NCI-H2107 treated with DMSO at 0.1 percent for 48 hours (cell line): Measurements from ENCODE around the gene CORO1C.
A peak's percentile ranks its signal among the peaks of the same experiment; 100 is the strongest.

Experiments
- DNase-seq: peaks from one replicate; lab custom pipeline; 2025; ENCODE audit not compliant: unreplicated experiment; lab: John Stamatoyannopoulos, UW

The CORO1C gene

DNA sequence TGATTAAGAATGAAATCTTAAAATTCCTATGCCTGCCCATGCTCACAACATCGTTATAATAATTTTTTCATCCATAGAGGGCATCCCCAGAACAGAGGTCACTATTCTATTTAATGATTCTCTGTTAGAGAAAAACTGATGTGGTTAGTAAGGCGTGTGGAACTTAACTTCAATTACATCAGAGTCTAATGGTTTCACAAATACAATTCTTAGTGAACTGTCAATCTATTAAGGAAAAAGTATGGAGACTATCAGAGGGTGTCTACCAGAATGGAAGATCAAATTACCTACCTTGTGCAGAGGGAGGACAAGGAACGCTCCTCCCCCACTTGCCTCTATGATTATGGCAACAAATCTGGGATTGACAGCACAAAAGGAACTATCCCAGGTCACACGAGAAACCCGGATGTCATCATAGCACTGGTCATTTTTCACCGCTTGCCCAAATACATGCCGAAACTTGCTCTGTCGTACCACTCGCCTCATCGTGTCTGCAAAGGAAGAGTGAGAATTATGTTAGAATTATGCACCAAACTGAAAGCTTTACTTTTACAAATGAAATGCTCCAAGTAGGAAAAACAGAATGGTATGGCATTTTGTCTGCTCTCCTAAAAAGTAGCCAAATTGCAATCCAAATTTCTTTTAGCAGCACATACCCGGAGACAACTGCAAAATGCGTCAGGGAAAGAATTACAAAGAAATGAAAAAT lies 30.3 kb downstream of the CORO1C start:
- DNase-seq: peak; percentile 68

- no peak for DNase-seq
These were observed 31.3 kb downstream of the CORO1C start for GRCh38 chr12:108699955-108700563.

DNA sequence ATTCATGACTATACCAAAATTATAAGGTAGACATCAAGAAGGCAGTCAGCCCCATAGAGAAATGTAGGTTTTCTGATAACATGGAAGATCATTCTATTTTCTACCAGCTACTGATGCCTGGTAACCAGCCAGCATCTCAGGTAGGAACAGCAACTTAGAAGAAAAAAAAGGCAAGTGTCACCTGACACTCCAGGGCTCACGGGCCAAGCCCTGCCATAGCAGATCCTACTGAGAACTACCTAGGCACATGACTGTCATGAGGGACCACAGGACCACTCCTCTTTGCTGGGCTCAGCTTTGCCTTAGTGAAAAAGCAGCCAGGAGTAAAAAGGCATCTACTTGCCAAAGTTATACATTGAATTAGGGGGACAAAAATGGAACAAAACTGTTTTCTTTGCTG lies 33.4 kb downstream of the CORO1C start:
- peak; percentile 50 for DNase-seq

GRCh38 chr12:108696996-108697290 lies 34.4 kb downstream of the CORO1C start:
- no peak for DNase-seq

- DNase-seq: peak; percentile 96
These were observed 35.0 kb downstream of the CORO1C start for GRCh38 chr12:108696111-108696995.

- DNase-seq: no peak
These were observed 36.5 kb downstream of the CORO1C start for GRCh38 chr12:108694812-108695278.

- no peak for DNase-seq
These were observed 37.6 kb downstream of the CORO1C start for GRCh38 chr12:108693751-108694150.

DNA sequence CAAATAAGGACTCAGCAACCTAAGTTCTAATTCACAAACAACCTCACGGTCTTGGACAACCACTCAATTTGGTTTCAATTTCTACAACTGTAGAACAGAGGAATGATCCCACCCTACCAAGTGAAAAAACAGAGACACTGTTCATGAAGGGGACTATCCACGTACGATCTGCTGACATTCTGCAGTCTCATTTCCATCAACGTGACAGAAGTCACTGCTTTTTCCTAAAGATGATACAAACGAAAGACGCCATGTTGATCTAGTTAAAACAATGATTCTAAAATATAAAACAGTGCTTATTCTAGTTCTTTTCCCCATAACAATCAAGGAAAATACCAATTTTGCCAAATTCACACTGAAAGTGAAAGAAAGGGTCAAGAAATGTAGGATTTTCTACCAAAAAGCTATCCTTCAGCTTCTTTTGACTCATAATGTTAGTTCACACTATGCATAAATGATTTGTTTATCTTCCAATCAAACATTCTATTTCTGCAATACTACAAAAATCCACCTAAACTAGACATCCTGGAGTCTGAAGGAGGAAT lies 38.1 kb downstream of the CORO1C start:
- DNase-seq: no peak

GRCh38 chr12:108691998-108692808 lies 39.1 kb downstream of the CORO1C start:
- peak; percentile 96 for DNase-seq

- DNase-seq: peak; percentile 94
These were observed 39.9 kb downstream of the CORO1C start for GRCh38 chr12:108691175-108691997.

DNA sequence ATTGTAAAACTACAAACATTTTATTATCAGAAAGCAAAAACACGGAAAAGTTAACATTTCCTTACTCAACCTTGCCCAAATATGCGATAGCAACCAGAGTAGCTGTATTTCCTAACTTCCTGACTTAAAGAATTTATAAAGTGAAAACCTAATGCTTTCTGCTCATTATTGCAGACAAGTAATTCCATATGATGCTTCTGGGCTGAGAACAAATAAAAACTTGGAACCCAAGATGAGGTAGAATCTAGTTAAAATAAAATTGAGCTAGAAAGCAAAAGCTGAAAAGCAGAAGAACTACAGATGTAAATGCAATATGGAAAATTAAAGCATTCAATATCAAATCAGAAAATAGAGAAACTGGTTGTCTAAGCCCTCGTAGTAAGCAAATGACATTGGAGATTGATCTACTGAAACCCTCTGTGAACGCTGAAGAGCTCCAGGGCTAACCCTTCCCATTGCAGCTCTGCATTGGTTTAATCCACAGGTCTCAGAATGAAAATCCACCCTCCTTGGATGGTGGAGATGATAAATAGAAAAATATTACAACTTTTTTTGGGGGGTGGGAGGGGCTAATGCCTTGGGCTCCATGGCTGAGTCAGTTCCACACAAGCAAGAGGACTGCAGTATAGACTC lies 40.7 kb downstream of the CORO1C start:
- DNase-seq: no peak

GRCh38 chr12:108690191-108690518 lies 41.2 kb downstream of the CORO1C start:
- DNase-seq: no peak

DNA sequence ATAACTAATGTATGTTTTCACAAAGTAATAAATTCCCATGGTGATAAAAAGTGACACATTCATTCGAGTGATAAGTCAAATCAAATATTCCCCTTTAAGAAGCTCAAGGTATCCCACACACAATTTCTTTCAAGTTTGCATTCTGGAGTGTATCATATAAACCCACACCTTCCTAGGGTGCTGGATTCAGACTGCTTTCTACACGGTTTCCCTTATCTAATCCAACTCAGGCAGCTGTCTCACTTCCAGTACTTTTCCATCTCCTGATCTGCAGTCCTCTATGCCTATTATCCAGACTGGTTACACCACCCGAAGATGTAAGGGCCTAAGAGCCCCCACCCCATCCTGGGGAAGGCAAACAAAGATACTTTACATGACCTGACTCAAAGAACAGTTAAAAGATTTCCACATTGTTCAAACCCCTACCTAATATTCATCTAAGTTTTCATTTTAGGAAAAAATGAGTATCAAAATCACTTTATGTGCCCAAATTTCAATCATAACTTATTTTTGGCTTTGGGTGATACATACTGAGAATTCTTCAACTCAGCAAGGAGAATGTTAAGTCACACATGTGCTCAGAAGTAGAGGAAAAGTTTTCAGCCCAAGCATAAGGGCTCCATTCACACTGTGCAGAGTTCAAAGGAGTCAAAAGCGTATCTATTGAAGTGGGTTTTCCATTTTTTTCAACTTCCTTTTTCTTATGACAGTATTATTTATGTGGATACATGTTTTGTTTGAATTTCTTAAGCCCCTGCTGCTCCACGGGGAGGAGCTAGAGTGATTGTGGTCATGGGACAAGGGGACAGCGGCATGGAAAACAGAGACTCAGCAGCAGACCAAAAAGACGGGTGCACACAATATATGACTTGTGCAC lies 41.8 kb downstream of the CORO1C start:
- peak; percentile 73 for DNase-seq

GRCh38 chr12:108686780-108687179 lies 44.5 kb downstream of the CORO1C start:
- no peak for DNase-seq

DNA sequence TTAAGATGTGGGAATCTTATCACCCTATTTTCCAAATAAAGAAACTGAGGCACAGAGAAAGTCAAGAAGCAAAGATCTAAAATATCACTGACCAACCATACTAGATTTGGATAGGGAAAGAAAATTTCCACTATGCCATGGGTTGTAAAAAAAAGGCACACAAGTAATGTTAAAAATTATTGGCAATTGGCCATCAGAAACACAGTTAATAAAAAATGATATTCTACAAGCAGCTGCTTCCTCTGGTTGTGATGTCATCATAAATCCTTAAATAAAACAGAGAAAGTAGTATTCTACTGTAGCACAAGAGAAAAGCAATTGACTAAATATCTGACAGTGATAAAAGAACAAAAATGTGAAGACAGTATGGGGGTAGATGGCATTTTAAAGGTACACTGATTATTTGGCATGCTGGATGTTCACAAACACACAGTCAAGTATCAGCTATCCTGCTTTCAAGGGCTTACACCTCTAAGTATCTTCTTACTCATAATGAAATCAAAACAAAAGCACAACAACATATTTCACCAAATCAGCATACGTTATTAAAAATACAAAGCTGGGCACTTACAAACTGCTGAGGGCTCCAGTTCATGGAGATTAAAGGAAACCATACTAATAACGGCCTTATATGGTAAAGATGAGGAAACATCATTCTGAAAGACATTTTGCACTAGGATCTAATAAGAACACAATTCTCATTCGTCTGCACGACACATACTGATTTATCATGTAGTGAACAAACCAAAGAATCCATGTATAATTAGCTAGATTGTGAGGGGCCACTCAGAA lies 45.7 kb downstream of the CORO1C start:
- no peak for DNase-seq

DNA sequence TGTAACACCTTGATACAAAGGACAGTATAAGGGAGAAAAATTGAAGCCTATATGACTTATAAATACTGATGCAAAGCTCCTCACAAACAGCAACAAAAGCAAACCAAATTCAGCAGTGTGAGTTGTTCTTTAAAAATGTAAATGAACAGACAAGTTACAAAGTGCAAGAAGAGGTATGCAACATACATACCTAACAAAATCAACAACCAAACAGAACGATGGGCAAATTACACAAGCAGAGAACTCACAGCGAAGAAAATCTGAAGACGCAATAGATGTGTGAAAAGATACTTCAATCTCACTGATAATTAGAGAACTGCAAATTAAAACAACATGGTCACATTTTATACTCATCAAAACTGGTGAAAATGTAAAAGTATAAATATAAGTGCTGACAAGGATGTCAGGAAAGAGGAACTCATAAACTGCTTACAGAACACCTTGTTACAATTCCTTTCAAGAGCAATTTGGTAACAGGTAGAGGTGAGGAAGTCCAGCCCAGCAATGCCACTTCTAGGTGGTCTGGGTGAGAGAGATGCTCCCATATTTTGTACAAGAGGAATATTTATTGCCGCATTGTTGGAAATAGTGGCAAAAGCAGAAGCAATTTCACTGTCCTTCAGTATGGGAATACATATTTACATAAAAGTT lies 47.3 kb downstream of the CORO1C start:
- DNase-seq: no peak

- DNase-seq: no peak
These were observed 50.0 kb downstream of the CORO1C start for GRCh38 chr12:108681317-108681716.
